Heart left ventricle (tissue), 13 donors: ENCODE data around the gene HUNK.

Experiments used
- CTCF ChIP-seq, 12 donors: fragments of 200-600 bp; sonication (generic) in 4 of 12; IDR thresholded peaks; one replicate each; pipeline versions ENCODE4 v1.5.0 to v1.8.0; 2018 to 2022; ENCODE audit warnings: antibody characterized with exemption in 12 of 12, mild to moderate bottlenecking in 5 of 12
- POLR2A ChIP-seq, 2 donors: fragments of 450-650 bp; IDR thresholded peaks; one replicate each; pipeline ENCODE4 v1.6.1; 2017; ENCODE audit warnings: antibody characterized with exemption in 2 of 2, mild to moderate bottlenecking in 2 of 2, moderate library complexity in 2 of 2
- donor health status: ischemic (EF 13 %, LVEDD 7.1; RV severe dilation, severe dysfunction).
- donor health status: DM: no; HTN: yes; CAD: no.
- donor health status: DM: no; HTN: no; CAD: no.
- donor health status: ischemic (EF 25% LVEDD 6.9; RV normal size, moderate dysfunction).
- donor health status: ischemic (EF 25% LVEDD 5.7; RV mildly dilated, moderate dysfunction).
- donor health status: ischemic (EF 35%, LVEDD 5.7; RV mildly dilated, moderate dysfunction).
- donor health status: nonischemic (EF 11% LVEDD 7.7; RV severe dilation, severe dysfunction).
- donor health status: DM: yes; HTN: yes; CAD: no.
- donor health status: PGD.
- donor health status: ischemic (EF 29% LVEDD 5.4; RV normal size, mild dysfunction).
- donor health status: nonischemic (EF 23%, LVEDD 6.1; RV moderate dilation, normal function).

GRCh38 chr21:31931644-31932469, 59.0 kb downstream of the HUNK start:
- TF ChIP-seq CTCF (IDR thresholded peaks at IDR 0.05) (no peak), POLR2A (IDR thresholded peaks at IDR 0.05) (no peak)
